Hematopoietic multipotent progenitor cell (in vitro differentiated cells): ENCODE results near the gene GABBR2. TPM values are rescaled to one million over a fixed set of nuclear protein-coding genes. Genes with fewer than 3 reads are reported as not detected.
A peak's percentile ranks its signal among the peaks of the same experiment; 100 is the strongest.

Experiments
- DNase-seq, 3 donors: peaks; one replicate each; pipeline ENCODE4 v3.0.0-alpha.2; 2011 to 2015; ENCODE audit warnings: low read depth in 2 of 3, low spot score in 2 of 3
- total RNA-seq: library from RNA; depleted of rRNA; stranded (reverse); fragments of >200 nt; gene quantifications from one replicate; pipeline ENCODE4 v1.2.3, GENCODE V29; 2012

The GABBR2 gene
- total RNA-seq, 1 donor = not detected

- DNase-seq = no peak
These were observed 292.2 kb downstream of the GABBR2 start for GRCh38 chr9:98416294-98417248.

GRCh38 chr9:98415782-98416181 is 293.0 kb downstream of the GABBR2 start:
- no peak for DNase-seq

- no peak for DNase-seq
These were observed 295.7 kb downstream of the GABBR2 start for GRCh38 chr9:98413084-98413483.

GRCh38 chr9:98412101-98412842 is 296.5 kb downstream of the GABBR2 start:
- no peak for DNase-seq

- DNase-seq = peak in 2 of 3 donors; percentile 41 to 77
These were observed 298.5 kb downstream of the GABBR2 start for GRCh38 chr9:98410185-98410697.

- DNase-seq = no peak
These were observed 299.0 kb downstream of the GABBR2 start for GRCh38 chr9:98409719-98410118.

GRCh38 chr9:98406469-98406868 is 302.3 kb downstream of the GABBR2 start:
- no peak for DNase-seq

- no peak for DNase-seq
These were observed 304.5 kb downstream of the GABBR2 start for GRCh38 chr9:98404237-98404636.

GRCh38 chr9:98403715-98404114 is 305.0 kb downstream of the GABBR2 start:
- DNase-seq = no peak

GRCh38 chr9:98402019-98402840 is 306.5 kb downstream of the GABBR2 start:
- DNase-seq = no peak

GRCh38 chr9:98401140-98402018 is 307.4 kb downstream of the GABBR2 start:
- no peak for DNase-seq

- no peak for DNase-seq
These were observed 308.6 kb downstream of the GABBR2 start for GRCh38 chr9:98399950-98400683.

- no peak for DNase-seq
These were observed 312.1 kb downstream of the GABBR2 start for GRCh38 chr9:98396656-98397055.

GRCh38 chr9:98396236-98396635 is 312.5 kb downstream of the GABBR2 start:
- DNase-seq = no peak

- peak in 2 of 3 donors; percentile 18 to 56 for DNase-seq
These were observed 316.9 kb downstream of the GABBR2 start for GRCh38 chr9:98391867-98392266.

GRCh38 chr9:98391406-98391805 is 317.3 kb downstream of the GABBR2 start:
- DNase-seq = no peak

GRCh38 chr9:98385751-98386150 is 323.0 kb downstream of the GABBR2 start:
- DNase-seq = no peak

GRCh38 chr9:98383758-98384157 is 325.0 kb downstream of the GABBR2 start:
- no peak for DNase-seq
